Immature natural killer cell (primary cell): ENCODE results near the gene SPRY4. TPM values are rescaled to one million over a fixed set of nuclear protein-coding genes. Genes with fewer than 3 reads are reported as not detected.
"Not testable (repeated sequence)": the region's sequence is repeated elsewhere in the genome, so short reads cannot be mapped to it uniquely, and the experiment has no call there.

Source experiments
- DNase-seq, 3 donors: peaks; one replicate each; pipeline ENCODE4 v3.0.0; 2022; ENCODE audit warnings: mixed read lengths in 1 of 3
- H3K27ac Mint-ChIP-seq, 6 donors: one replicate each; pipeline ENCODE4 v1.8.0; 2020; ENCODE audit warnings: mixed read lengths in 6 of 6, mild to moderate bottlenecking in 5 of 6, inconsistent platforms in 4 of 6, moderate library complexity in 3 of 6
- H3K27me3 Mint-ChIP-seq, 3 donors: one replicate each; pipeline ENCODE4 v1.8.0; 2020 to 2021; ENCODE audit warnings: low read depth in 3 of 3, mild to moderate bottlenecking in 3 of 3, mixed read lengths in 3 of 3, moderate library complexity in 3 of 3, inconsistent platforms in 1 of 3
- H3K36me3 Mint-ChIP-seq, 3 donors: one replicate each; pipeline ENCODE4 v1.8.0; 2020; ENCODE audit warnings: mixed read lengths in 3 of 3, inconsistent platforms in 2 of 3, mild to moderate bottlenecking in 2 of 3
- H3K4me1 Mint-ChIP-seq, 2 donors: one replicate each; pipeline ENCODE4 v1.8.0; 2020; ENCODE audit warnings: inconsistent platforms in 2 of 2, mild to moderate bottlenecking in 2 of 2, mixed read lengths in 2 of 2, moderate library complexity in 1 of 2
- H3K4me3 Mint-ChIP-seq, 5 donors: one replicate each; pipeline ENCODE4 v1.8.0; 2020; ENCODE audit warnings: mild to moderate bottlenecking in 5 of 5, mixed read lengths in 5 of 5, inconsistent platforms in 3 of 5, moderate library complexity in 3 of 5
- H3K9me3 Mint-ChIP-seq, 6 donors: one replicate each; pipeline ENCODE4 v1.8.0; 2020; ENCODE audit warnings: mild to moderate bottlenecking in 6 of 6, mixed read lengths in 6 of 6, inconsistent platforms in 4 of 6, moderate library complexity in 3 of 6
- polyA plus RNA-seq, 3 donors: library from polyadenylated mRNA; unstranded; fragments of 300-500 nt; fragmentation: Illumina TruSeq; gene quantifications; one replicate each; pipeline ENCODE4 v1.2.3, GENCODE V29; 2021

Gene SPRY4
- polyA plus RNA-seq, 3 donors from 2014 or later, result not detected

- H3K4me1 Mint-ChIP-seq, result peaks cover 18 to 19% of the 10 kb centered on the region in 2 donors
- H3K9me3 Mint-ChIP-seq, result no peaks in the 10 kb centered on the region
- no peaks in the 10 kb centered on the region for H3K36me3 Mint-ChIP-seq
- H3K4me3 Mint-ChIP-seq, result no peak overlapping the region
- no peak overlapping the region for H3K27ac Mint-ChIP-seq
- DNase-seq, result no peak
- peaks cover 0 to 4% (median 3%) of the 10 kb centered on the region in 3 donors for H3K27me3 Mint-ChIP-seq
Observed at GRCh38 chr5:142305211-142305610, 19.6 kb downstream of the SPRY4 start.

GRCh38 chr5:142304013-142304701 lies 20.7 kb downstream of the SPRY4 start:
- H3K4me1 Mint-ChIP-seq, result peaks cover 18 to 19% of the 10 kb centered on the region in 2 donors
- H3K9me3 Mint-ChIP-seq, result no peaks in the 10 kb centered on the region
- no peaks in the 10 kb centered on the region for H3K36me3 Mint-ChIP-seq
- H3K4me3 Mint-ChIP-seq, result no peak overlapping the region
- peaks cover 0 to 6% (median 2%) of the 10 kb centered on the region in 3 donors for H3K27me3 Mint-ChIP-seq
- no peak for DNase-seq
- H3K27ac Mint-ChIP-seq, result no peak overlapping the region

GRCh38 chr5:142303565-142303964 lies 21.3 kb downstream of the SPRY4 start:
- Mint-ChIP-seq H3K27me3 (peaks cover 2 to 6% (median 3%) of the 10 kb centered on the region in 3 donors), H3K36me3 (no peaks in the 10 kb centered on the region), H3K9me3 (no peaks in the 10 kb centered on the region), H3K4me3 (no peak overlapping the region), H3K27ac (no peak overlapping the region), H3K4me1 (peaks cover 18 to 19% of the 10 kb centered on the region in 2 donors)
- DNase-seq, result no peak

GRCh38 chr5:142301540-142301939 lies 23.3 kb downstream of the SPRY4 start:
- DNase-seq, result peak; percentile 23 to 52 (median 49)
- peak overlapping the region in 2 of 6 donors; percentile 12 to 54 for H3K27ac Mint-ChIP-seq
- H3K4me3 Mint-ChIP-seq, result peak overlapping the region in 3 of 5 donors; percentile 23 to 37 (median 28)
- no peaks in the 10 kb centered on the region for H3K36me3 Mint-ChIP-seq
- H3K27me3 Mint-ChIP-seq, result peaks cover 3 to 6% (median 6%) of the 10 kb centered on the region in 3 donors
- no peaks in the 10 kb centered on the region for H3K9me3 Mint-ChIP-seq
- peaks cover 18 to 19% of the 10 kb centered on the region in 2 donors for H3K4me1 Mint-ChIP-seq

GRCh38 chr5:142300677-142301076 lies 24.1 kb downstream of the SPRY4 start:
- Mint-ChIP-seq H3K27ac (no peak overlapping the region), H3K9me3 (no peaks in the 10 kb centered on the region), H3K4me3 (no peak overlapping the region), H3K36me3 (no peaks in the 10 kb centered on the region), H3K4me1 (peaks cover 18 to 24% of the 10 kb centered on the region in 2 donors), H3K27me3 (peaks cover 4 to 6% (median 6%) of the 10 kb centered on the region in 3 donors)
- DNase-seq, result no peak

- DNase-seq, result no peak
- H3K4me1 Mint-ChIP-seq, result peaks cover 24 to 29% of the 10 kb centered on the region in 2 donors
- H3K36me3 Mint-ChIP-seq, result no peaks in the 10 kb centered on the region
- no peak overlapping the region for H3K4me3 Mint-ChIP-seq
- H3K27me3 Mint-ChIP-seq, result peaks cover 4 to 8% (median 6%) of the 10 kb centered on the region in 3 donors
- no peak overlapping the region for H3K27ac Mint-ChIP-seq
- no peaks in the 10 kb centered on the region for H3K9me3 Mint-ChIP-seq
Observed at GRCh38 chr5:142298789-142299188, 26.0 kb downstream of the SPRY4 start.

- peaks cover 24 to 34% of the 10 kb centered on the region in 2 donors for H3K4me1 Mint-ChIP-seq
- not testable (repeated sequence) for H3K27ac Mint-ChIP-seq, H3K4me3 Mint-ChIP-seq, H3K9me3 Mint-ChIP-seq, H3K36me3 Mint-ChIP-seq, H3K27me3 Mint-ChIP-seq, DNase-seq
Observed at GRCh38 chr5:142297786-142298185, 27.0 kb downstream of the SPRY4 start.

- Mint-ChIP-seq H3K27me3 (peaks cover 4 to 8% (median 6%) of the 10 kb centered on the region in 3 donors), H3K4me1 (peaks cover 21 to 30% of the 10 kb centered on the region in 2 donors), H3K36me3 (no peaks in the 10 kb centered on the region), H3K27ac (no peak overlapping the region), H3K9me3 (no peaks in the 10 kb centered on the region), H3K4me3 (no peak overlapping the region)
- no peak for DNase-seq
Observed at GRCh38 chr5:142296914-142297417, 27.9 kb downstream of the SPRY4 start.

GRCh38 chr5:142295960-142296860 lies 28.6 kb downstream of the SPRY4 start:
- Mint-ChIP-seq H3K4me3 (peak overlapping the region in 1 of 5 donors; percentile 17), H3K4me1 (peaks cover 14 to 22% of the 10 kb centered on the region in 2 donors), H3K36me3 (no peaks in the 10 kb centered on the region), H3K27ac (peak overlapping the region in 1 of 6 donors; percentile 32), H3K9me3 (no peaks in the 10 kb centered on the region), H3K27me3 (peaks cover 2 to 8% (median 4%) of the 10 kb centered on the region in 3 donors)
- DNase-seq, result no peak

- peaks cover 2 to 8% (median 6%) of the 10 kb centered on the region in 3 donors for H3K27me3 Mint-ChIP-seq
- H3K4me3 Mint-ChIP-seq, result peak overlapping the region in 4 of 5 donors; percentile 24 to 69 (median 41)
- peak in 2 of 3 donors; percentile 3 to 10 for DNase-seq
- H3K27ac Mint-ChIP-seq, result peak overlapping the region in 1 of 6 donors; percentile 42
- no peaks in the 10 kb centered on the region for H3K36me3 Mint-ChIP-seq
- no peaks in the 10 kb centered on the region for H3K9me3 Mint-ChIP-seq
- peaks cover 11 to 16% of the 10 kb centered on the region in 2 donors for H3K4me1 Mint-ChIP-seq
Observed at GRCh38 chr5:142295084-142295758, 29.6 kb downstream of the SPRY4 start.

GRCh38 chr5:142293486-142293885 lies 31.3 kb downstream of the SPRY4 start:
- no peaks in the 10 kb centered on the region for H3K36me3 Mint-ChIP-seq
- H3K4me3 Mint-ChIP-seq, result peak overlapping the region in 1 of 5 donors; percentile 42
- H3K4me1 Mint-ChIP-seq, result peaks cover 18 to 24% of the 10 kb centered on the region in 2 donors
- no peak for DNase-seq
- H3K9me3 Mint-ChIP-seq, result no peaks in the 10 kb centered on the region
- no peak overlapping the region for H3K27ac Mint-ChIP-seq
- peaks cover 0 to 6% (median 5%) of the 10 kb centered on the region in 3 donors for H3K27me3 Mint-ChIP-seq

GRCh38 chr5:142292808-142293207 lies 32.0 kb downstream of the SPRY4 start:
- Mint-ChIP-seq H3K4me3 (no peak overlapping the region), H3K9me3 (no peaks in the 10 kb centered on the region), H3K36me3 (no peaks in the 10 kb centered on the region), H3K27ac (no peak overlapping the region), H3K4me1 (peaks cover 25 to 31% of the 10 kb centered on the region in 2 donors), H3K27me3 (peaks cover 1 to 6% (median 5%) of the 10 kb centered on the region in 3 donors)
- DNase-seq, result no peak

GRCh38 chr5:142292249-142292648 lies 32.6 kb downstream of the SPRY4 start:
- H3K4me3 Mint-ChIP-seq, result no peak overlapping the region
- peaks cover 30 to 37% of the 10 kb centered on the region in 2 donors for H3K4me1 Mint-ChIP-seq
- peaks cover 1 to 5% (median 2%) of the 10 kb centered on the region in 3 donors for H3K27me3 Mint-ChIP-seq
- H3K9me3 Mint-ChIP-seq, result no peaks in the 10 kb centered on the region
- H3K36me3 Mint-ChIP-seq, result peaks cover 0 to 3% (median 0%) of the 10 kb centered on the region in 3 donors
- no peak overlapping the region for H3K27ac Mint-ChIP-seq
- DNase-seq, result no peak
